Activated CD4-positive, alpha-beta memory T cell treated with anti-CD3 and anti-CD28 coated beads for 36 hours (primary cell): ENCODE data around the gene USP54. TPM values are rescaled to one million over a fixed set of nuclear protein-coding genes. Genes with fewer than 3 reads are reported as not detected.

Source experiments
- CTCF ChIA-PET: fragments of 350-600 bp; sonication (Branson Sonifier 250); formaldehyde crosslinking; loops from one replicate; lab custom pipeline; 2021; ENCODE audit warnings: antibody characterized with exemption, inconsistent platforms; lab: Charles Lee
- POLR2A ChIA-PET: fragments of 350-600 bp; sonication (Branson Sonifier 250); formaldehyde crosslinking; loops from one replicate; lab custom pipeline; 2021; ENCODE audit warnings: antibody characterized with exemption; lab: Charles Lee
- DNase-seq: peaks from one replicate; pipeline ENCODE4 v3.0.0-alpha.2; 2020
- H3K27ac Mint-ChIP-seq: one replicate; pipeline ENCODE4 v1.8.0; 2021; ENCODE audit warnings: mixed read lengths
- H3K27me3 Mint-ChIP-seq: one replicate; pipeline ENCODE4 v1.8.0; 2021; ENCODE audit warnings: mixed read lengths
- H3K36me3 Mint-ChIP-seq: one replicate; pipeline ENCODE4 v1.8.0; 2021; ENCODE audit warnings: mixed read lengths
- H3K4me1 Mint-ChIP-seq: one replicate; pipeline ENCODE4 v1.8.0; 2021; ENCODE audit warnings: low read depth, mixed read lengths
- H3K4me3 Mint-ChIP-seq: one replicate; pipeline ENCODE4 v1.8.0; 2021; ENCODE audit warnings: mild to moderate bottlenecking, mixed read lengths
- H3K9me3 Mint-ChIP-seq: one replicate; pipeline ENCODE4 v1.8.0; 2021; ENCODE audit warnings: mixed read lengths
- intact Hi-C: fragments of 100-400 bp; cut with micrococcal nuclease; formaldehyde crosslinking; loops from one replicate; pipeline ENCODE4 v1.15.1; 2023
- total RNA-seq, 2 experiments: library from RNA; stranded (reverse); gene quantifications; one replicate each; pipeline ENCODE4 v1.2.3, GENCODE V29; 2021

The USP54 gene
- total RNA-seq, 2 experiments from 2014 or later = 4.9 to 5.3 TPM

- POLR2A ChIA-PET = interaction anchor here (0.6 kb wide), 1 partner anchor 10 kb away, joined by 4 read pairs; no protein-coding TSS in a partner anchor
- Mint-ChIP-seq H3K36me3 (no peaks in the 10 kb centered on the region), H3K4me3 (no peak overlapping the region), H3K9me3 (no peaks in the 10 kb centered on the region), H3K27me3 (no peaks in the 10 kb centered on the region), H3K4me1 (no peaks in the 10 kb centered on the region), H3K27ac (no peak overlapping the region)
- CTCF ChIA-PET = interaction anchor here (0.6 to 1.6 kb wide), 3 partner anchors 12 to 456 kb away, joined by 4 to 10 read pairs (median 4); no protein-coding TSS in a partner anchor
- DNase-seq = no peak
- intact Hi-C loops = no loop called here
Observed at GRCh38 chr10:73517166-73517888, 73.8 kb downstream of the USP54 start.

DNA sequence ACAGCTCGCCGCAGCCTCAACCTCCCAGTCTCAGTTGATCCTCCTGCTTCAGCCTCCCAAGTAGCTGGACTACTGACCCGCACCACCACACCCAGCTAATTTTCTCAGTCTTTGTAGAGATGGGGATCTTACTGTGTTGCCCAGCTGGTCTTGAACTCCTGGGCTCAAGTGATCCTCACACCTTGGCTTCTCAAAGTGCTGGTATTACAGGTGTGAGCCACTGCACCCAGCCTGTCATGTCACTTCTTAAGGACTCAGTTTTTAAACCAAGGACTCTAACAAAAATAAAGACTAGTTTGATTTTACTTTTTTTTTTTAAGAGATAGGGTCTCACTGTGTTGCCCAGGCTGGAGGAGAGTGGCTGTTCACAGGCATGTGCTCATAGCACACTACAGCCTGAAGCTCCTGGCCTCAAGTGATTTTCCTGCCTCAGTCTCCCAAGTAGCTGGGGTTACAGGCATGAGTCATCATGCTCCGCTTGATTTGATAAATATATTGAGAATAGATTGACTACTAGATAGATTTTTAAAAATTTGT, 78.9 kb downstream of the USP54 start:
- intact Hi-C loops = no loop called here
- DNase-seq = no peak
- H3K4me3 Mint-ChIP-seq = no peak overlapping the region
- H3K27ac Mint-ChIP-seq = no peak overlapping the region
- H3K36me3 Mint-ChIP-seq = no peaks in the 10 kb centered on the region
- CTCF ChIA-PET = interaction anchor here (1.5 kb wide), 1 partner anchor 131 kb away, joined by 4 read pairs; no protein-coding TSS in a partner anchor
- POLR2A ChIA-PET = no interaction called here
- no peaks in the 10 kb centered on the region for H3K9me3 Mint-ChIP-seq
- H3K4me1 Mint-ChIP-seq = no peaks in the 10 kb centered on the region
- no peaks in the 10 kb centered on the region for H3K27me3 Mint-ChIP-seq

DNA sequence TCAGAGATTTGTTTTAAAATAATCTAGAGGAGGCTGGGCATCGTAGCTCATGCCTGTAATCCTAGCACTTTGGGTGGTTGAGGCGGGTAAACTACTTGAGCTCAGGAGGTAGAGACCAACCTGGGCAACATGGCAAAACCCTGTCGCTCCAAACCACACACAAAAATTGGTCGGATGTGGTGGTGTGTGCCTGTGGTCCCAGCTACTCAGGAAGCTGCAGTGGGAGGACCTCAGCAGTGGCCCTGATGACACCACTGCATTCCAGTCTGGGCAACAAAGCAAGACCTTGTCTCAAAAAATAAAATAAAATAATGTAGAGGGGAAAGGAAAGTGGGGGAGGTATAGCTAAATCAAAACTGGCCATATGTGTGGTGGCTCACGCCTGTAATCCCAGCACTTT, 81.4 kb downstream of the USP54 start:
- intact Hi-C loops = no loop called here
- peaks cover 3% of the 10 kb centered on the region for H3K36me3 Mint-ChIP-seq
- POLR2A ChIA-PET = no interaction called here
- H3K4me3 Mint-ChIP-seq = no peak overlapping the region
- no peaks in the 10 kb centered on the region for H3K9me3 Mint-ChIP-seq
- peak; percentile 13 for DNase-seq
- no peaks in the 10 kb centered on the region for H3K4me1 Mint-ChIP-seq
- CTCF ChIA-PET = interaction anchor here (0.6 to 0.8 kb wide), 2 partner anchors 15 to 20 kb away, joined by 3 to 4 read pairs; no protein-coding TSS in a partner anchor
- no peak overlapping the region for H3K27ac Mint-ChIP-seq
- no peaks in the 10 kb centered on the region for H3K27me3 Mint-ChIP-seq

- H3K27ac Mint-ChIP-seq = no peak overlapping the region
- no peak overlapping the region for H3K4me3 Mint-ChIP-seq
- ChIA-PET CTCF (no interaction called here), POLR2A (no interaction called here)
- intact Hi-C loops = no loop called here
- no peak for DNase-seq
- peaks cover 11% of the 10 kb centered on the region for H3K4me1 Mint-ChIP-seq
- H3K9me3 Mint-ChIP-seq = no peaks in the 10 kb centered on the region
- H3K27me3 Mint-ChIP-seq = no peaks in the 10 kb centered on the region
- peaks cover 11% of the 10 kb centered on the region for H3K36me3 Mint-ChIP-seq
Observed at GRCh38 chr10:73506491-73506890, 84.7 kb downstream of the USP54 start.

- no peaks in the 10 kb centered on the region for H3K9me3 Mint-ChIP-seq
- no peak overlapping the region for H3K27ac Mint-ChIP-seq
- H3K36me3 Mint-ChIP-seq = peaks cover 11% of the 10 kb centered on the region
- peaks cover 15% of the 10 kb centered on the region for H3K4me1 Mint-ChIP-seq
- ChIA-PET CTCF (no interaction called here), POLR2A (no interaction called here)
- DNase-seq = no peak
- no peak overlapping the region for H3K4me3 Mint-ChIP-seq
- H3K27me3 Mint-ChIP-seq = no peaks in the 10 kb centered on the region
- intact Hi-C loops = no loop called here
Observed at GRCh38 chr10:73506074-73506473, 85.1 kb downstream of the USP54 start.

DNA sequence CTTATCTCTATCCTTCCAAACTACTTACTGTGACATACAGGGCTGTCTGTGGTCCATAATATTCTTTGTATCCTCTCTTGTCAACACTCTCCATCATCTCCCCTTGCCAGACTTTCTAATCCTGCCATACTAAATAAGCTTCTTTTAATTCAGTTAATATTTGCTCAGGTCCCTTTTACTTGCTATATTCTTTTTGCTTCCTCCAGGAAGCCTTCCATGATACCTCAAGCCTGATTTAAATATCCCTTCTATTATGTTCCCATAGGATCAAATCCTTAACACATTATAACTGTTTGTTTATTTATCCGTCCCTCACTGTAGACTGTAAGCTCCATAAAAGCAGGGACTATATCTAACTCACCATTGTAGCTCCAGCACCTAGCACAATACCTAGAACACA, 88.1 kb downstream of the USP54 start:
- Mint-ChIP-seq H3K9me3 (no peaks in the 10 kb centered on the region), H3K4me1 (peaks cover 20% of the 10 kb centered on the region), H3K36me3 (peaks cover 11% of the 10 kb centered on the region), H3K4me3 (no peak overlapping the region), H3K27me3 (no peaks in the 10 kb centered on the region), H3K27ac (no peak overlapping the region)
- DNase-seq = no peak
- intact Hi-C loops = no loop called here
- POLR2A ChIA-PET = no interaction called here
- CTCF ChIA-PET = no interaction called here

- H3K4me3 Mint-ChIP-seq = no peak overlapping the region
- H3K27ac Mint-ChIP-seq = peak overlapping the region; percentile 55
- H3K36me3 Mint-ChIP-seq = peaks cover 11% of the 10 kb centered on the region
- ChIA-PET CTCF (interaction anchor here (0.7 kb wide), 1 partner anchor 28 kb away, joined by 3 read pairs; no protein-coding TSS in a partner anchor), POLR2A (interaction anchor here (1.0 kb wide), 1 partner anchor 144 kb away, joined by 3 read pairs; the partner anchor contains the start of gene CFAP70)
- no peaks in the 10 kb centered on the region for H3K27me3 Mint-ChIP-seq
- no peak for DNase-seq
- intact Hi-C loops = no loop called here
- H3K4me1 Mint-ChIP-seq = peaks cover 24% of the 10 kb centered on the region
- no peaks in the 10 kb centered on the region for H3K9me3 Mint-ChIP-seq
Observed at GRCh38 chr10:73501651-73502050, 89.5 kb downstream of the USP54 start.

DNA sequence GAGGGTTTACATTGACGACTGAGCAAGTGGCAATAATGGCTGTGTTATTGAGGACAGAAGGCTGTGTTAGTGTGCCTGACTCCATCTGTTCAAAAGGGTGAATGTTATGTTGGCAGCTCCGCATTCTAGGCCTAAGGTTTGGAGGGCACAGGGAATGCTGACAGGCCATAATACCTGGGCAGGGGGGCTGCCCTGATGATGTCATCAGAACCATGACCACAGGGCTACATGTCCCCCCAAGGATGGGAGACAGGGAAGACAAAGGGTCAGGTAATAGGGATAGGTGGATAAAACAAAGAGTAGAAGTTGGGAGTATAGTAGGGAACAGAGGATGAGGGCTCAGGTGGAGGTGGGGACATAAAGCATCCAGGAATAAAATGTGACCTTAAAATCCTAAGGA, 93.5 kb downstream of the USP54 start:
- Mint-ChIP-seq H3K4me1 (peaks cover 47% of the 10 kb centered on the region), H3K27ac (no peak overlapping the region), H3K36me3 (no peaks in the 10 kb centered on the region), H3K4me3 (no peak overlapping the region), H3K9me3 (no peaks in the 10 kb centered on the region), H3K27me3 (no peaks in the 10 kb centered on the region)
- CTCF ChIA-PET = no interaction called here
- POLR2A ChIA-PET = interaction anchor here (0.6 kb wide), 1 partner anchor 257 kb away, joined by 4 read pairs; no protein-coding TSS in a partner anchor
- DNase-seq = no peak
- intact Hi-C loops = no loop called here

DNA sequence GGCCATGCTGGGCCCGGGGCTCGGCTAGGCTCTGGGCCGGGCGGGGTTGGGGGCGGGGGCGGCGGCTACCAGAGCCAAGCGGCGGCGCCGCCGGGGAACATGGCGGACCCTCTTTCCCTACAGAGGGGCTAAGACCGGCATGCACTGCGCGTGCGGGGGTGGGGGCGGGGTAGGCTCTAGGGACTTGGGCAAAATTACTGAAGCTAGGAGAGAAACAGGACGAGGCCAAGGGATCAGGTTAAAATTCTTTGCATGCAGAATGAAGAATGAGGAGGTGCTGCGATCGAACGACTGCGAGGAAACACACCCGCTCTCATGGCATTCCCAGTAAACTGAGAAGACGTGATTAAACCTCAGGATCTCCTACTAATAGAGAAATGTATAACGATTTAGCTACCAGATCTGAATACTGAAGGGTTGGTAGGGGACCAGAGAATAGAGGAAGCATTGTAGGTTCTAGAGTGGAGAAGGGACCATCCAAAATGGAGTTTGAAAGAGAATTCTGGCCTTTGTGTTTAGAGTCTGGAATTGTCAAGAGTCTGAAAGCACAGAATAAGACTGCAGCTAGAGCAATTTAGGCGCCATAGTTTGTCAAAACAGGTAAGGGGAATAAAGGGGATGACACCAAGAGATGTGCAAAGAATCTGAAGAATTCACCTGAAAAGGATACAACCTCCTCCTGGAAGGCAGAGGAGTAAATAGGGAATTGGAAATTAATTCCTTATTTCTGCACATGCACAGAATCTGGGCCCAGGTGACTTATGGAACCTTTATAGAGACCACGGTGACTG, 95.1 kb downstream of the USP54 start, which contains the start of gene PPP3CB:
PPP3CB (minus strand) TSS at position 141 of the 791 bp plus-strand sequence; CDS start at position 6, 135 bp downstream.
- H3K36me3 Mint-ChIP-seq = no peaks in the 10 kb centered on the region
- H3K4me3 Mint-ChIP-seq = peak within 1 kb of the TSS; percentile 86
- intact Hi-C loops = loop anchor here (1.0 kb wide), 5 partner anchors 18 to 249 kb away; partner anchors contain the start of genes ANXA7, DNAJC9, MRPS16 and SEC24C
- H3K27me3 Mint-ChIP-seq = no peaks in the 10 kb centered on the region
- H3K4me1 Mint-ChIP-seq = peaks cover 42% of the 10 kb centered on the region
- H3K27ac Mint-ChIP-seq = peak within 1 kb of the TSS; percentile 91
- H3K9me3 Mint-ChIP-seq = no peaks in the 10 kb centered on the region
- POLR2A ChIA-PET = interaction anchor here (0.9 to 2.3 kb wide), 7 partner anchors 11 to 400 kb away, joined by 3 to 15 read pairs (median 3); partner anchors contain the start of genes ANXA7 and DNAJC9
- DNase-seq = peak; percentile 96
- CTCF ChIA-PET = interaction anchor here (0.6 kb wide), 1 partner anchor 282 kb away, joined by 3 read pairs; no protein-coding TSS in a partner anchor

DNA sequence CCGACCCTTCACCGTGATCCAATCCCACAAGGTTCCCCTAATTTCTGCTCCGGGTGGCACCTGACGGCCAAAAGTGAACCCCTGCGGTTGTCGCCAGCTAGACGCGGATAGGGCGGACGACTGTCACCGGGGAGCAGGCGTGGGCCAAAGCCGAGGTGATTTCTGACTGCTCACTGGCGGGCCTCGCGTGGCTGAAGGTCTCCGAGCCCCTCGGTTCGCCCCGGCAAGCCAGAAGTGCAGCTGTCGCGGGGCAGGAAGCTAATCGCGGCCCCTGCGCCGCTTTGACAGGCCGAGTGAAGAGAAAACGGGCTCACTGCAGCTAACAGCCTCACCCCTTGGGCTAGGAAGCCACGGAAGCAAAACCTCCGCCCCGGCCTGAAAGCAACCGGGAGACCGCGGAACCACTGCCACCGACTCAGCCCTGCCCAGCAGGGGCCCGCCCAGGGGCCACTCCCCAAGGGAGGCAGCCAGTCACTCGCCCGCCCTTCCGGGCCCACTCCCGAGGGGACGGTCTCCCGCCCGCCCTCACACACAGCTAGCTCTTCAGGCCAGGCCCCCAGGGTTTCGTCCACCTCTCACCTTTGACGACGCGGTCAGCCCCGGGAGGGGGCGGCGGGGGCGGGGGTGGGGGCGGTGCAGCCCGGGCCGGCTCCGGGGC, 95.8 kb downstream of the USP54 start:
- Mint-ChIP-seq H3K4me3 (peak overlapping the region; percentile 86), H3K36me3 (no peaks in the 10 kb centered on the region), H3K27ac (peak overlapping the region; percentile 91), H3K27me3 (no peaks in the 10 kb centered on the region), H3K9me3 (no peaks in the 10 kb centered on the region), H3K4me1 (peaks cover 38% of the 10 kb centered on the region)
- DNase-seq = peak; percentile 94
- ChIA-PET CTCF (no interaction called here), POLR2A (interaction anchor here (0.9 to 2.3 kb wide), 8 partner anchors 10 to 399 kb away, joined by 3 to 15 read pairs (median 3); partner anchors contain the start of genes ANXA7, DNAJC9 and MRPS16)
- intact Hi-C loops = loop anchor here (1.0 kb wide), 1 partner anchor 17 kb away; no protein-coding TSS in a partner anchor

DNA sequence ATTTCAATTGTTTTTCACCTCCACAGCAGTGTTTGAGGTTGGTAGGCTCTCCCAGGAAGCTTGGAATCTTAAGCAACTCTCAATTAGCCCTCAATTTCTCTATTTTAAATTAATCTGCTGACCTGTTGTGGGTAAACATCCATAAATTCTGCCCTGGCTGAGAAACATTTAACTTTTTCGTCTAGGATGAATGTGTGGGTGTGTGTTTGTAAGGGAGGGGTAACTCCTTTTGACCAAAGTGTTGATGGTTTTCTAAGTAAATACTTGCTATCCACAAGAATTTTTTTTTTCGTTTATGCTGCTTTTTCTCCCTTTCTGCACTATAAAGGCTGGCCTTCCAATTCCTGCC, 96.3 kb downstream of the USP54 start:
- H3K36me3 Mint-ChIP-seq = no peaks in the 10 kb centered on the region
- intact Hi-C loops = loop anchor here (1.0 kb wide), 1 partner anchor 17 kb away; no protein-coding TSS in a partner anchor
- no peaks in the 10 kb centered on the region for H3K27me3 Mint-ChIP-seq
- peak overlapping the region; percentile 86 for H3K4me3 Mint-ChIP-seq
- DNase-seq = no peak
- H3K4me1 Mint-ChIP-seq = peaks cover 40% of the 10 kb centered on the region
- ChIA-PET CTCF (interaction anchor here (0.6 kb wide), 1 partner anchor 15 kb away, joined by 4 read pairs; no protein-coding TSS in a partner anchor), POLR2A (interaction anchor here (1.2 to 2.3 kb wide), 4 partner anchors 10 to 242 kb away, joined by 3 to 15 read pairs (median 6); partner anchors contain the start of genes ANXA7 and MRPS16)
- no peaks in the 10 kb centered on the region for H3K9me3 Mint-ChIP-seq
- peak overlapping the region; percentile 91 for H3K27ac Mint-ChIP-seq
